Activated naive CD4-positive, alpha-beta T cell treated with anti-CD3 and anti-CD28 coated beads, Interleukin-2, amount 10 ng/mL, durations not matched to agents 7 days and 5 days (primary cell): Measurements from ENCODE around the gene PKMYT1.

Experiments used
- CTCF ChIA-PET: fragments of 350-600 bp; sonication (Branson Sonifier 250); formaldehyde crosslinking; loops from one replicate; lab custom pipeline; 2021; ENCODE audit warnings: antibody characterized with exemption; lab: Charles Lee
- DNase-seq: peaks from one replicate; pipeline ENCODE4 v3.0.0-alpha.2; 2020
- H3K27ac Mint-ChIP-seq: one replicate; pipeline ENCODE4 v1.8.0; 2021; ENCODE audit warnings: mild to moderate bottlenecking, moderate library complexity, mixed read lengths
- H3K27me3 Mint-ChIP-seq: one replicate; pipeline ENCODE4 v1.8.0; 2021; ENCODE audit warnings: mild to moderate bottlenecking, mixed read lengths
- H3K36me3 Mint-ChIP-seq: one replicate; pipeline ENCODE4 v1.8.0; 2021; ENCODE audit warnings: mixed read lengths
- H3K4me1 Mint-ChIP-seq: one replicate; pipeline ENCODE4 v1.8.0; 2021; ENCODE audit warnings: mixed read lengths
- H3K4me3 Mint-ChIP-seq: one replicate; pipeline ENCODE4 v1.8.0; 2021; ENCODE audit warnings: mild to moderate bottlenecking, moderate library complexity, mixed read lengths
- H3K9me3 Mint-ChIP-seq: one replicate; pipeline ENCODE4 v1.8.0; 2021; ENCODE audit warnings: mixed read lengths

PKMYT1 gene

GRCh38 chr16:3022684-3023414, 42.6 kb upstream of the PKMYT1 start:
- no peak for DNase-seq
- Mint-ChIP-seq H3K27ac (peak overlapping the region; percentile 95), H3K27me3 (peaks cover 35% of the 10 kb centered on the region), H3K36me3 (peaks cover 20% of the 10 kb centered on the region), H3K9me3 (no peaks in the 10 kb centered on the region), H3K4me1 (peaks cover 67% of the 10 kb centered on the region), H3K4me3 (peak overlapping the region; percentile 90)
- CTCF ChIA-PET: interaction anchor here (1.2 to 18.9 kb wide), 6 partner anchors 9 to 143 kb away, joined by 3 to 300 read pairs (median 7); partner anchors contain the start of gene CLDN9

- no peaks in the 10 kb centered on the region for H3K9me3 Mint-ChIP-seq
- H3K36me3 Mint-ChIP-seq: peaks cover 20% of the 10 kb centered on the region
- peak; percentile 78 for DNase-seq
- peak overlapping the region; percentile 90 for H3K4me3 Mint-ChIP-seq
- H3K27me3 Mint-ChIP-seq: peaks cover 39% of the 10 kb centered on the region
- H3K4me1 Mint-ChIP-seq: peaks cover 64% of the 10 kb centered on the region
- CTCF ChIA-PET: interaction anchor here (1.1 to 18.9 kb wide), 6 partner anchors 10 to 144 kb away, joined by 3 to 300 read pairs (median 5); partner anchors contain the start of gene CLDN9
- peak overlapping the region; percentile 95 for H3K27ac Mint-ChIP-seq
Observed at GRCh38 chr16:3022208-3022683, 42.0 kb upstream of the PKMYT1 start.

- H3K4me3 Mint-ChIP-seq: peak overlapping the region; percentile 90
- H3K36me3 Mint-ChIP-seq: peaks cover 15% of the 10 kb centered on the region
- peak; percentile 84 for DNase-seq
- peak overlapping the region; percentile 52 for H3K27ac Mint-ChIP-seq
- CTCF ChIA-PET: interaction anchor here (1.1 to 18.9 kb wide), 6 partner anchors 8 to 108 kb away, joined by 3 to 300 read pairs (median 7); partner anchors contain the start of gene CLDN9
- no peaks in the 10 kb centered on the region for H3K9me3 Mint-ChIP-seq
- peaks cover 44% of the 10 kb centered on the region for H3K27me3 Mint-ChIP-seq
- H3K4me1 Mint-ChIP-seq: peaks cover 63% of the 10 kb centered on the region
Observed at GRCh38 chr16:3021449-3022207, 41.4 kb upstream of the PKMYT1 start.

GRCh38 chr16:3020604-3021448, 40.6 kb upstream of the PKMYT1 start:
- Mint-ChIP-seq H3K4me3 (peak overlapping the region; percentile 90), H3K4me1 (peaks cover 57% of the 10 kb centered on the region), H3K27ac (peak overlapping the region; percentile 52), H3K36me3 (peaks cover 8% of the 10 kb centered on the region), H3K27me3 (peaks cover 51% of the 10 kb centered on the region), H3K9me3 (no peaks in the 10 kb centered on the region)
- DNase-seq: peak; percentile 66
- CTCF ChIA-PET: interaction anchor here (1.1 to 18.9 kb wide), 4 partner anchors 9 to 108 kb away, joined by 3 to 300 read pairs (median 23); partner anchors contain the start of gene CLDN9

- Mint-ChIP-seq H3K27ac (peak within 1 kb of the TSS; percentile 64), H3K36me3 (peaks cover 7% of the 10 kb centered on the region), H3K4me3 (peak within 1 kb of the TSS; percentile 90), H3K27me3 (peaks cover 57% of the 10 kb centered on the region), H3K4me1 (peaks cover 51% of the 10 kb centered on the region), H3K9me3 (no peaks in the 10 kb centered on the region)
- CTCF ChIA-PET: interaction anchor here (1.2 to 18.9 kb wide), 3 partner anchors 9 to 109 kb away, joined by 3 to 300 read pairs (median 43); partner anchors contain the start of gene CLDN9
- DNase-seq: peak; percentile 80
Observed at GRCh38 chr16:3020247-3020603, 40.0 kb upstream of the PKMYT1 start, which contains the start of gene TNFRSF12A. TNFRSF12A (plus strand) TSS chr16:3020368; CDS start chr16:3020398, 30 bp downstream.

GRCh38 chr16:3019594-3020246, 39.5 kb upstream of the PKMYT1 start:
- CTCF ChIA-PET: interaction anchor here (1.2 to 18.9 kb wide), 3 partner anchors 10 to 110 kb away, joined by 3 to 300 read pairs (median 43); partner anchors contain the start of gene CLDN9
- H3K9me3 Mint-ChIP-seq: no peaks in the 10 kb centered on the region
- H3K4me1 Mint-ChIP-seq: peaks cover 47% of the 10 kb centered on the region
- peak overlapping the region; percentile 90 for H3K4me3 Mint-ChIP-seq
- peak overlapping the region; percentile 64 for H3K27ac Mint-ChIP-seq
- H3K36me3 Mint-ChIP-seq: peaks cover 7% of the 10 kb centered on the region
- H3K27me3 Mint-ChIP-seq: peaks cover 62% of the 10 kb centered on the region
- no peak for DNase-seq

GRCh38 chr16:3017794-3018506, 37.7 kb upstream of the PKMYT1 start, which contains the start of gene CLDN6:
CLDN6 (minus strand) TSS chr16:3018183; CDS start chr16:3016021, 2,162 bp downstream.
- Mint-ChIP-seq H3K4me3 (no peak within 1 kb of the TSS), H3K9me3 (no peaks in the 10 kb centered on the region), H3K36me3 (peaks cover 4% of the 10 kb centered on the region), H3K27me3 (peaks cover 80% of the 10 kb centered on the region), H3K27ac (no peak within 1 kb of the TSS), H3K4me1 (peaks cover 32% of the 10 kb centered on the region)
- CTCF ChIA-PET: interaction anchor here (0.8 to 18.9 kb wide), 3 partner anchors 12 to 48 kb away, joined by 3 to 300 read pairs (median 43); partner anchors contain the start of gene CLDN9
- peak; percentile 48 for DNase-seq

GRCh38 chr16:3017344-3017743, 37.1 kb upstream of the PKMYT1 start:
- Mint-ChIP-seq H3K27me3 (peaks cover 86% of the 10 kb centered on the region), H3K4me1 (peaks cover 29% of the 10 kb centered on the region), H3K4me3 (no peak overlapping the region), H3K9me3 (no peaks in the 10 kb centered on the region), H3K27ac (no peak overlapping the region), H3K36me3 (peaks cover 4% of the 10 kb centered on the region)
- DNase-seq: no peak
- CTCF ChIA-PET: interaction anchor here (18.9 kb wide), 1 partner anchor 13 kb away, joined by 300 read pairs; the partner anchor contains the start of gene CLDN9

GRCh38 chr16:3015865-3016521, 35.7 kb upstream of the PKMYT1 start:
- no peak overlapping the region for H3K4me3 Mint-ChIP-seq
- peaks cover 16% of the 10 kb centered on the region for H3K4me1 Mint-ChIP-seq
- DNase-seq: no peak
- H3K27ac Mint-ChIP-seq: no peak overlapping the region
- H3K9me3 Mint-ChIP-seq: no peaks in the 10 kb centered on the region
- CTCF ChIA-PET: no interaction called here
- H3K36me3 Mint-ChIP-seq: peaks cover 2% of the 10 kb centered on the region
- H3K27me3 Mint-ChIP-seq: peaks cover 91% of the 10 kb centered on the region

- H3K4me3 Mint-ChIP-seq: no peak overlapping the region
- no peaks in the 10 kb centered on the region for H3K9me3 Mint-ChIP-seq
- H3K4me1 Mint-ChIP-seq: peaks cover 11% of the 10 kb centered on the region
- no peak for DNase-seq
- H3K36me3 Mint-ChIP-seq: peaks cover under 1% of the 10 kb centered on the region
- no peak overlapping the region for H3K27ac Mint-ChIP-seq
- H3K27me3 Mint-ChIP-seq: peaks cover 94% of the 10 kb centered on the region
- CTCF ChIA-PET: interaction anchor here (0.9 kb wide), 2 partner anchors 11 to 13 kb away, joined by 3 to 4 read pairs; no protein-coding TSS in a partner anchor
Observed at GRCh38 chr16:3014971-3015370, 34.7 kb upstream of the PKMYT1 start.

GRCh38 chr16:3013998-3014690, 33.9 kb upstream of the PKMYT1 start:
- Mint-ChIP-seq H3K27me3 (peaks cover 94% of the 10 kb centered on the region), H3K4me1 (peaks cover 9% of the 10 kb centered on the region), H3K4me3 (no peak overlapping the region), H3K27ac (no peak overlapping the region), H3K9me3 (no peaks in the 10 kb centered on the region), H3K36me3 (no peaks in the 10 kb centered on the region)
- CTCF ChIA-PET: interaction anchor here (0.6 to 0.9 kb wide), 2 partner anchors 10 to 18 kb away, joined by 3 read pairs; no protein-coding TSS in a partner anchor
- DNase-seq: no peak
